K562 (cell line): ENCODE data around the gene KLHL22. TPM values are rescaled to one million over a fixed set of nuclear protein-coding genes. Genes with fewer than 3 reads are reported as not detected.

ENCODE experiments used
- ATAC-seq: fragments of 200-7000 bp; cut with Tn5 transposase; 3 replicates; pipeline ENCODE4 v1.9.1; 2020; ENCODE audit warnings: moderate library complexity
- BruUV-seq: library from RNA; stranded (reverse); fragments of 400-500 nt; replicated peaks from 2 replicates; lab custom pipeline; 2021; lab: Mats Ljungman, UMichigan
- CTCF ChIA-PET: fragments of 300-600 bp; formaldehyde crosslinking; extraction: SDS; loops from one replicate; lab custom pipeline; 2021; ENCODE audit warnings: low intra/inter-chr PET ratio; lab: Yijun Ruan, JAX
- POLR2A ChIA-PET: fragments of 300-600, 350-650 bp; sonication (Branson Sonifier 250); formaldehyde crosslinking; extraction: SDS; loops from one replicate; lab custom pipeline; 2021; ENCODE audit warnings: antibody characterized with exemption, inconsistent platforms; lab: Yijun Ruan, JAX
- DNase-seq, 4 experiments: peaks; one replicate each; pipeline versions ENCODE4 v3.0.0 to v3.0.0-alpha.2; 2011 to 2018; ENCODE audit warnings: low spot score in 3 of 4, mixed read lengths in 3 of 4; ENCODE audit errors: extremely low read depth in 1 of 4
- FAIRE-seq: peaks from 2 replicates; lab custom pipeline; 2011; peaks lifted over from hg19 to GRCh38; lab: Jason Lieb, UNC
- H2AFZ ChIP-seq: 2 replicates; pipeline ENCODE4 v1.6.0; 2011; ENCODE audit warnings: low read depth, low read length, control low read depth, inconsistent platforms
- H3K27ac ChIP-seq: fragments of 200-600 bp; 3 replicates; pipeline ENCODE4 v1.8.0; 2011; ENCODE audit warnings: low read depth, mild to moderate bottlenecking, control low read depth, inconsistent platforms, low read length, moderate library complexity, mixed read lengths; ENCODE audit errors: extremely low read depth
- H3K27me3 ChIP-seq, 2 experiments: fragments of 300-600 bp in 1 of 2; 2 replicates in 1 of 2; 3 replicates in 1 of 2; pipeline versions ENCODE4 v1.6.0 to v1.8.0; 2011; ENCODE audit warnings: inconsistent platforms in 2 of 2, low read length in 2 of 2, mild to moderate bottlenecking in 1 of 2, mixed read lengths in 1 of 2, moderate library complexity in 1 of 2; ENCODE audit not compliant: control insufficient read depth in 2 of 2, insufficient read depth in 2 of 2
- H3K36me3 ChIP-seq: fragments of 300-600 bp; 3 replicates; pipeline ENCODE4 v1.8.0; 2011; ENCODE audit warnings: mild to moderate bottlenecking, low read length, inconsistent platforms; ENCODE audit not compliant: control insufficient read depth, insufficient read depth
- H3K4me1 ChIP-seq, 2 experiments: fragments of 200-600 bp in 1 of 2; replicated peaks in 1 of 2; 2 replicates in 1 of 2; 3 replicates in 1 of 2; pipeline versions ENCODE4 v1.5.1 to v1.8.0; 2011; ENCODE audit warnings: inconsistent platforms in 2 of 2, low read length in 2 of 2, mild to moderate bottlenecking in 1 of 2, mixed read lengths in 1 of 2, moderate library complexity in 1 of 2; ENCODE audit not compliant: control insufficient read depth in 2 of 2, insufficient read depth in 2 of 2
- H3K4me2 ChIP-seq: 2 replicates; pipeline ENCODE4 v1.6.1; 2011; ENCODE audit warnings: low read length, control low read depth, inconsistent platforms, mixed read lengths; ENCODE audit not compliant: insufficient read depth
- H3K4me3 ChIP-seq: fragments of 200-600 bp; sonication (generic), shearing (Covaris generic); 2 replicates; pipeline ENCODE4 v1.5.1; 2016; ENCODE audit warnings: control low read depth, inconsistent platforms
- H3K79me2 ChIP-seq: fragments of 200-600 bp; 3 replicates; pipeline ENCODE4 v1.8.0; 2011; ENCODE audit warnings: low read length, inconsistent platforms; ENCODE audit not compliant: control insufficient read depth, insufficient read depth
- H3K9ac ChIP-seq, 2 experiments: 2 replicates each; pipeline versions ENCODE4 v1.6.0 to v1.6.1; 2011; ENCODE audit warnings: low read depth in 2 of 2, low read length in 2 of 2, control low read depth in 1 of 2, inconsistent platforms in 1 of 2, mild to moderate bottlenecking in 1 of 2, mixed read lengths in 1 of 2; ENCODE audit not compliant: insufficient read depth in 1 of 2
- H3K9me1 ChIP-seq: one replicate; pipeline ENCODE4 v1.6.0; 2011; ENCODE audit warnings: inconsistent platforms, mild to moderate bottlenecking, low read length, moderate library complexity; ENCODE audit not compliant: control insufficient read depth, insufficient read depth
- H3K9me3 ChIP-seq: replicated peaks from 2 replicates; pipeline ENCODE4 v1.5.1; 2011; ENCODE audit warnings: low read depth, low read length, inconsistent platforms; ENCODE audit not compliant: control insufficient read depth, insufficient read depth
- H4K20me1 ChIP-seq: replicated peaks from 2 replicates; pipeline ENCODE4 v1.6.1; 2011; ENCODE audit warnings: low read length, inconsistent platforms, mixed read lengths; ENCODE audit not compliant: control insufficient read depth, insufficient read depth
- BRF2 ChIP-seq: IDR thresholded peaks from 3 replicates; pipeline ENCODE4 v1.6.1; 2011; ENCODE audit warnings: borderline replicate concordance, mild to moderate bottlenecking; ENCODE audit not compliant: insufficient read length, insufficient read depth
- CBX3 ChIP-seq, 2 experiments: IDR thresholded peaks; 1 replicate in 1 of 2; 2 replicates in 1 of 2; pipeline ENCODE4 v1.6.1; 2012; ENCODE audit warnings: inconsistent platforms in 2 of 2, low read length in 2 of 2, borderline replicate concordance in 1 of 2, control low read depth in 1 of 2
- CREB3L1 ChIP-seq: fragments of 450-650 bp; IDR thresholded peaks from 2 replicates; pipeline ENCODE4 v1.6.1; 2014; ENCODE audit warnings: low read depth, mild to moderate bottlenecking, moderate library complexity, borderline replicate concordance
- E2F3 ChIP-seq: fragments of 250-450 bp; sonication (Bioruptor Pico); IDR thresholded peaks from 2 replicates; pipeline ENCODE4 v1.4.0; 2020; ENCODE audit warnings: mild to moderate bottlenecking
- HDAC1 ChIP-seq, 2 experiments: fragments of 450-650 bp; IDR thresholded peaks; 2 replicates each; pipeline ENCODE4 v1.6.1; 2016 to 2017; ENCODE audit warnings: inconsistent platforms in 1 of 2, mild to moderate bottlenecking in 1 of 2, moderate library complexity in 1 of 2
- HMBOX1 ChIP-seq: sonication (generic); IDR thresholded peaks from 2 replicates; pipeline ENCODE4 v1.6.1; 2016
- MAFF ChIP-seq: IDR thresholded peaks from 2 replicates; pipeline ENCODE4 v1.6.1; 2012; ENCODE audit warnings: low read length, improper control_type of control experiment
- MED1 ChIP-seq: sonication (generic); formaldehyde crosslinking; IDR thresholded peaks from 2 replicates; pipeline ENCODE4 v1.8.1; 2023; ENCODE audit warnings: missing genetic modification reagents, borderline replicate concordance
- MEF2A ChIP-seq: IDR thresholded peaks from 2 replicates; pipeline ENCODE4 v1.6.1; 2011; ENCODE audit warnings: low read depth, mild to moderate bottlenecking, low read length, moderate library complexity; ENCODE audit not compliant: control insufficient read depth
- NFXL1 ChIP-seq: fragments of 450-650 bp; formaldehyde crosslinking; IDR thresholded peaks from 2 replicates; pipeline ENCODE4 v1.4.0; 2021; ENCODE audit warnings: mild to moderate bottlenecking
- OTX1 ChIP-seq: fragments of 450-650 bp; formaldehyde crosslinking; IDR thresholded peaks from 2 replicates; pipeline ENCODE4 v1.4.0; 2022; ENCODE audit warnings: mild to moderate bottlenecking
- RBFOX2 ChIP-seq: fragments of 200-400 bp; formaldehyde crosslinking; IDR thresholded peaks from 2 replicates; pipeline ENCODE4 v1.6.1; 2017; ENCODE audit warnings: low read depth, mild to moderate bottlenecking, low read length, moderate library complexity
- RUNX1 ChIP-seq: sonication (generic); IDR thresholded peaks from 2 replicates; pipeline ENCODE4 v1.6.1; 2016; ENCODE audit warnings: antibody characterized with exemption, low read depth
- SIRT6 ChIP-seq: IDR thresholded peaks from one replicate; pipeline ENCODE4 v1.6.1; 2012; ENCODE audit warnings: low read depth, mild to moderate bottlenecking, control low read depth, inconsistent platforms, low read length, moderate library complexity
- SMARCA5 ChIP-seq: fragments of 450-650 bp; IDR thresholded peaks from 2 replicates; pipeline ENCODE4 v1.6.1; 2016
- SP2 ChIP-seq: IDR thresholded peaks from 2 replicates; pipeline ENCODE4 v1.6.1; 2011; ENCODE audit warnings: mild to moderate bottlenecking, low read depth, low read length, moderate library complexity; ENCODE audit not compliant: poor library complexity, severe bottlenecking; ENCODE audit errors: extremely low read depth
- TAL1 ChIP-seq: fragments of 450-650 bp; IDR thresholded peaks from 2 replicates; pipeline ENCODE4 v1.6.1; 2016; ENCODE audit warnings: mild to moderate bottlenecking
- ZC3H4 ChIP-seq: sonication (generic); formaldehyde crosslinking; IDR thresholded peaks from 2 replicates; pipeline ENCODE4 v1.9.0; 2021; ENCODE audit warnings: missing genetic modification reagents, borderline replicate concordance
- ZNF324 ChIP-seq: fragments of 250-450 bp; sonication (Bioruptor Pico); IDR thresholded peaks from 2 replicates; pipeline ENCODE4 v1.4.0; 2020; ENCODE audit warnings: mild to moderate bottlenecking
- ZNF696 ChIP-seq: fragments of 250-450 bp; sonication (Bioruptor Pico); conservative IDR thresholded peaks from 2 replicates; pipeline ENCODE4 v1.4.0; 2020; ENCODE audit warnings: mild to moderate bottlenecking, moderate library complexity
- ZSCAN29 ChIP-seq: fragments of 450-650 bp; IDR thresholded peaks from 2 replicates; pipeline ENCODE4 v1.6.1; 2017
- ZSCAN32 ChIP-seq: fragments of 450-650 bp; formaldehyde crosslinking; IDR thresholded peaks from 2 replicates; pipeline ENCODE4 v1.4.0; 2020; ENCODE audit warnings: mild to moderate bottlenecking, moderate library complexity
- WGBS: fragments of 100-300 bp; shearing (Covaris generic); methylation state at CpG from one replicate; pipeline ENCODE4 v1.1.6; 2016; ENCODE audit warnings: low coverage, mixed read lengths; ENCODE audit not compliant: insufficient coverage; ENCODE audit errors: missing lambda C conversion rate; 5-methylcytosine and 5-hydroxymethylcytosine counted together
- in situ Hi-C: fragments of 300-500 bp; cut with MboI; formaldehyde crosslinking; loops from 4 replicates; pipeline ENCODE4 v1.15.0; 2018; ENCODE audit warnings: inconsistent platforms, mixed read lengths
- intact Hi-C: fragments of 100-400 bp; cut with micrococcal nuclease; formaldehyde crosslinking; loops from 2 replicates; pipeline ENCODE4 v1.14.2; 2022
- polyA plus RNA-seq, 8 experiments: library from polyadenylated mRNA; depleted of rRNA in 4 of 8; stranded (reverse) in 5 of 8; unstranded in 3 of 8; fragments of >200 nt; fragmentation: Nextera tagmentation in 2 of 8; fragmentation: Illumina TruSeq in 1 of 8; extraction: Ambion mirVana in 2 of 8; extraction: Trizol in 1 of 8; gene quantifications; 2 replicates each; pipeline versions ENCODE4 v1.2.1 to v1.2.3, GENCODE V29; 2011 to 2014; ENCODE audit warnings: inconsistent platforms in 1 of 8, missing spikeins in 1 of 8
- total RNA-seq, 7 experiments: library from RNA; depleted of rRNA in 6 of 7; stranded (reverse); fragments of >200 nt in 6 of 7; fragmentation: Illumina TruSeq in 2 of 7; extraction: Trizol in 2 of 7; gene quantifications; 2 replicates each; pipeline versions ENCODE4 v1.2.1 to v1.2.3, GENCODE V29; 2011 to 2021; ENCODE audit warnings: low replicate concordance in 1 of 7

Gene KLHL22
- total and polyA plus RNA-seq, 9 of the 15 experiments (the other 6 are each of a cell fraction or from before 2014, with no cell fraction given), result 1.3 to 25.6 (median 15.2) TPM

DNA sequence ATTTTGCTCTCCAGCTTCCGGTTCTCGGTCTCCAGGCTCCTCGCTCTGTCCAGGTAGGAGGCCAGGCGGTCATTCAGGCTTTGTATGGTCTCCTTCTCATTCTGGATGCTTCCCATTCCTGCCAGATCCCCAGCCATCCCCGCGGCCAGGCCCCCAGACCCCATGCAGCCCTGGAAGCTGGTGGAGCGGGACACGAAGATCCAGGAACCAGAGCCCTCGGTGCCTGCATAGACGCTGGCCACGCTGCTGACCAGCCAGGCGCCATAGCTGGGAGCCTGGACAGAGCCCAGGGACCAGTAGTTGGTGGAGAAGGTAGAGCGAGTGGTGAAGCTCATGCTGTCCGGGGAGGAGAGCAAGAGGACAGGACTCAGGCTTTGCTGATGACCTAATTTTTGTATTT lies 11.8 kb downstream of the KLHL22 start:
- no peak overlapping the region for H3K4me3 ChIP-seq
- H3K4me2 ChIP-seq, result no peak overlapping the region
- ChIA-PET CTCF (interaction anchor here (1.2 kb wide), 1 partner anchor 185 kb away, joined by 3 read pairs; no protein-coding TSS in a partner anchor), POLR2A (interaction anchor here (0.5 to 9.2 kb wide), 15 partner anchors 9 to 593 kb away, joined by 3 to 74 read pairs (median 4); partner anchors contain the start of genes KLHL22 and MED15)
- intact Hi-C loops (loop anchor here (2.0 kb wide), 1 partner anchor 13 kb away; no protein-coding TSS in a partner anchor), in situ Hi-C loops (no loop called here)
- H3K36me3 ChIP-seq, result peaks cover 9% of the 10 kb centered on the region
- 0 out of 4 replicates have a peak overlapping the region, but pooled peaks of 1 of the 2 experiments have one; percentile 3 for H3K9ac ChIP-seq
- 84% methylated on average over 14 of the region's 14 CpGs for WGBS
- H3K9me1 ChIP-seq, result peaks cover 7% of the 10 kb centered on the region
- no peaks in the 10 kb centered on the region for H3K9me3 ChIP-seq
- H3K4me1 ChIP-seq, result peaks cover 0 to 5% of the 10 kb centered on the region in 2 experiments; a peak in 4 of 5 replicates
- no peak for FAIRE-seq
- peaks cover 8% of the 10 kb centered on the region for H4K20me1 ChIP-seq
- no peak overlapping the region for H3K27ac ChIP-seq
- no peak for DNase-seq
- no peak overlapping the region for H2AFZ ChIP-seq
- H3K27me3 ChIP-seq, result no peaks in the 10 kb centered on the region
- ATAC-seq, result no peak
- no peaks in the 10 kb centered on the region for H3K79me2 ChIP-seq
- no TSS peak for BruUV-seq
- TF ChIP-seq SP2, result no peak
- no peak for TF ChIP-seq CBX3 (IDR thresholded peaks at IDR 0.05; ENCODE audit: borderline replicate concordance in 1 of 2, low read length in 2 of 2)
- no peak for TF ChIP-seq HMBOX1
- TF ChIP-seq ZSCAN29, result 0 out of 2 replicates have a peak, but pooled peaks have one; percentile 24
- TF ChIP-seq SMARCA5, result no peak
- no peak for TF ChIP-seq ZC3H4
- no peak for TF ChIP-seq RUNX1
- TF ChIP-seq MED1 (CRISPR knock-in tag), result no peak
- TF ChIP-seq SIRT6, result no peak
- TF ChIP-seq ZNF324, result no peak
- no peak for TF ChIP-seq CREB3L1
- no peak for TF ChIP-seq MAFF
- TF ChIP-seq RBFOX2, result peak; percentile 22; the same call in 1 of the 2 replicates
- no peak for TF ChIP-seq BRF2
- TF ChIP-seq MEF2A, result no peak
- no peak for TF ChIP-seq ZNF696 (CRISPR knock-in tag)
- TF ChIP-seq HDAC1 (IDR thresholded peaks at IDR 0.05), result no peak
- no peak for TF ChIP-seq TAL1
- TF ChIP-seq NFXL1 (CRISPR knock-in tag), result no peak
- 0 out of 2 replicates have a peak, but pooled peaks have one; percentile 17 for TF ChIP-seq E2F3 (CRISPR knock-in tag)
- no peak for TF ChIP-seq OTX1 (CRISPR knock-in tag)
- no peak for TF ChIP-seq ZSCAN32 (CRISPR knock-in tag)
